Natural killer cell (primary cell): ENCODE measurements around the gene SPECC1L. TPM values are rescaled to one million over a fixed set of nuclear protein-coding genes. Genes with fewer than 3 reads are reported as not detected.
"Not testable (repeated sequence)": the region's sequence is repeated elsewhere in the genome, so short reads cannot be mapped to it uniquely, and the experiment has no call there.

Experiments
- ATAC-seq, 3 donors: fragments of 150-1000 bp in 2 of 3; fragments of 200-7000 bp in 1 of 3; cut with Tn5 transposase; 1 replicate in 1 of 3; 2 replicates in 2 of 3; pipeline ENCODE4 v1.10.0; 2021; ENCODE audit warnings: mild to moderate bottlenecking in 2 of 3, moderate library complexity in 2 of 3
- DNase-seq, 2 donors: peaks; one replicate each; pipeline versions ENCODE4 v3.0.0 to v3.0.0-alpha.2; 2013 to 2021; ENCODE audit warnings: mixed read lengths in 1 of 2
- H3K27ac ChIP-seq: one replicate; pipeline ENCODE4 v1.5.1; 2013; ENCODE audit warnings: mild to moderate bottlenecking, low read length
- H3K27me3 ChIP-seq: one replicate; pipeline ENCODE4 v1.6.1; 2013; ENCODE audit warnings: low read length; ENCODE audit not compliant: control insufficient read depth, insufficient read depth
- H3K36me3 ChIP-seq: one replicate; pipeline ENCODE4 v1.6.1; 2013; ENCODE audit warnings: low read length; ENCODE audit not compliant: control insufficient read depth, insufficient read depth
- H3K4me1 ChIP-seq: one replicate; pipeline ENCODE4 v1.6.1; 2013; ENCODE audit warnings: low read length; ENCODE audit not compliant: control insufficient read depth, insufficient read depth
- H3K4me3 ChIP-seq: one replicate; pipeline ENCODE4 v1.5.1; 2013; ENCODE audit warnings: low read length
- H3K9me3 ChIP-seq: one replicate; pipeline ENCODE4 v1.6.1; 2013; ENCODE audit warnings: low read length; ENCODE audit not compliant: control insufficient read depth, insufficient read depth
- H3K27ac Mint-ChIP-seq, 2 donors: one replicate each; pipeline ENCODE4 v1.8.0; 2022; ENCODE audit warnings: mild to moderate bottlenecking in 2 of 2, mixed read lengths in 2 of 2, moderate library complexity in 1 of 2
- H3K27me3 Mint-ChIP-seq, 2 donors: one replicate each; pipeline ENCODE4 v1.8.0; 2022; ENCODE audit warnings: low read depth in 2 of 2, mixed read lengths in 2 of 2
- H3K36me3 Mint-ChIP-seq: one replicate; pipeline ENCODE4 v1.8.0; 2022; ENCODE audit warnings: mixed read lengths
- H3K4me1 Mint-ChIP-seq, 2 donors: one replicate each; pipeline ENCODE4 v1.8.0; 2022; ENCODE audit warnings: mixed read lengths in 2 of 2
- H3K4me3 Mint-ChIP-seq: one replicate; pipeline ENCODE4 v1.8.0; 2022; ENCODE audit warnings: mild to moderate bottlenecking, moderate library complexity, mixed read lengths
- H3K9me3 Mint-ChIP-seq, 2 donors: one replicate each; pipeline ENCODE4 v1.8.0; 2022; ENCODE audit warnings: mixed read lengths in 2 of 2
- CTCF ChIP-seq: fragments of 200-600 bp; IDR thresholded peaks from one replicate; pipeline ENCODE4 v1.8.0; 2022; ENCODE audit warnings: antibody characterized with exemption
- WGBS: methylation state at CpG from one replicate; pipeline ENCODE4 v1.1.7; 2013; ENCODE audit warnings: missing lambda C conversion rate; ENCODE audit not compliant: insufficient coverage; 5-methylcytosine and 5-hydroxymethylcytosine counted together
- intact Hi-C: fragments of 100-400 bp; cut with micrococcal nuclease; formaldehyde crosslinking; loops from one replicate; pipeline ENCODE4 v1.14.2; 2022
- total RNA-seq, 4 donors: library from RNA; stranded (reverse); fragments of 120-200 nt in 1 of 4; gene quantifications; one replicate each; pipeline versions ENCODE4 v1.2.3 to v1.2.4, GENCODE V29; 2013 to 2022

Gene SPECC1L
- total RNA-seq, 3 donors from 2014 or later (not counting 1 experiment from before 2014, with no cell fraction given), result 46.1 to 52.9 (median 48.5) TPM

DNA sequence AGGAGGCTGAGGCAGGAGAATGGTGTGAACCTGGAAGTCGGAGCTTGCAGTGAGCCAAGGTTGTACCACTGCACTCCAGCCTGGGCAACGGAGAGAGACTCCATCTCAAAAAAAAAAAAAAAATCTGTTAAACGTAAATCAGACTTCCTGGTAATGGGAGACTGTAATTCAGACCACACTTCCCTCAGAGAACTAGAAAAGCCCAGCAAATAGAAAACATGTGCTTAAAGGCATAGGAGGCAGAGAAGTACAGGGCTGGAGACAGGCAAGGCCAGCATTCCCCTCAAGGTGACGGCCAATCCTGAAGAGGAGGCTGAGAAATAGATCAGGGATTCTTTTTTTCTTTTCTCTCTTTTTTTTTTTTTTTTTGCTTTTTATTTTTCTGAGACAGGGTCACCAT is 34.0 kb upstream of the SPECC1L start:
- Histone ChIP-seq H3K27ac (no peak overlapping the region), H3K9me3 (no peaks in the 10 kb centered on the region), H3K4me3 (no peak overlapping the region), H3K4me1 (no peaks in the 10 kb centered on the region), H3K27me3 (no peaks in the 10 kb centered on the region), H3K36me3 (no peaks in the 10 kb centered on the region)
- Mint-ChIP-seq H3K27ac (no peak overlapping the region), H3K36me3 (no peaks in the 10 kb centered on the region), H3K4me3 (no peak overlapping the region), H3K9me3 (no peaks in the 10 kb centered on the region), H3K4me1 (no peaks in the 10 kb centered on the region), H3K27me3 (no peaks in the 10 kb centered on the region)
- ATAC-seq, result no peak
- DNase-seq, result no peak
- 93% methylated on average over 3 of the region's 4 CpGs for WGBS
- TF ChIP-seq CTCF, result no peak
- intact Hi-C loops, result no loop called here

DNA sequence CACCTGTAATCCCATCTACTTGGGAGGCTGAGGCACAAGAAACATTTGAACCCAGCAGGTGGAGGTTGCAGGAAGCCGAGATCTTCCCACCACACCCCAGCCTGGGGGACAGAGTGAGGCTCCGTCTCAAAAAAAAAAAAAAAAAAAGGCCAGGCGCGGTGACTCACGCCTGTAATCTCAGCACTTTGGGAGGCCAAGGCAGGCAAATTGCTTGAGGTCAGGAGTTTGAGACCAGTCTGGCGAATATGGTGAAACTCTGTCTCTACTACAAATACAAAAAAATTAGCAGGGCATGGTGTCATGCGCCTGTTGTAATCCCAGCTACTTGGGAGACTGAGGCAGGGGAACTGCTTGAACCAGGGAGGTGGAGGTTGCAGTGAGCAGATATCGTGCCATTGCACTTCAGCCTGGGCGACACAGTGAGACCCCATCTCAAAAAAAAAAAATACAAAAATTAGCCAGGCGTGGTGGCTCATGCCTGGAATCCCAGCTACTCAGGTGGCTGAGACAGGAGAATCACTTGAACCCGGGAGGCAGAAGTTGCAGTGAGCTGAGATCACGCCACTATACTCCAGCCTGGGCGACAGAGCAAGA is 32.4 kb upstream of the SPECC1L start:
- not testable (repeated sequence) for H3K9me3 Mint-ChIP-seq, ATAC-seq

GRCh38 chr22:24240381-24240780 is 30.2 kb upstream of the SPECC1L start:
- Histone ChIP-seq H3K4me1 (peaks cover 25% of the 10 kb centered on the region), H3K27me3 (no peaks in the 10 kb centered on the region), H3K27ac (no peak overlapping the region), H3K4me3 (no peak overlapping the region), H3K36me3 (no peaks in the 10 kb centered on the region), H3K9me3 (no peaks in the 10 kb centered on the region)
- H3K4me3 Mint-ChIP-seq, result no peak overlapping the region
- peaks cover 14 to 25% of the 10 kb centered on the region in 2 donors for H3K4me1 Mint-ChIP-seq
- intact Hi-C loops, result no loop called here
- DNase-seq (no peak), ATAC-seq (no peak)
- H3K27me3 Mint-ChIP-seq, result no peaks in the 10 kb centered on the region
- WGBS, result 97% methylated on average over 6 of the region's 6 CpGs
- no peak for TF ChIP-seq CTCF
- H3K27ac Mint-ChIP-seq, result no peak overlapping the region
- no peaks in the 10 kb centered on the region for H3K36me3 Mint-ChIP-seq
- no peaks in the 10 kb centered on the region for H3K9me3 Mint-ChIP-seq

More for the DNA sequence above, 32.4 kb upstream of the SPECC1L start:
- H3K9me3 ChIP-seq, H3K4me3 ChIP-seq, H3K27ac ChIP-seq, intact Hi-C loops, H3K36me3 ChIP-seq, H3K27me3 Mint-ChIP-seq, H3K36me3 Mint-ChIP-seq, H3K27ac Mint-ChIP-seq, H3K27me3 ChIP-seq, DNase-seq, H3K4me3 Mint-ChIP-seq: not testable (repeated sequence)
- peaks cover 12 to 13% of the 10 kb centered on the region in 2 donors for H3K4me1 Mint-ChIP-seq
- H3K4me1 ChIP-seq, result peaks cover 13% of the 10 kb centered on the region
- WGBS, result 94% methylated on average over 11 of the region's 13 CpGs

GRCh38 chr22:24240985-24241692 is 29.5 kb upstream of the SPECC1L start:
- intact Hi-C loops, H3K27ac Mint-ChIP-seq, H3K27ac ChIP-seq, ATAC-seq, DNase-seq, H3K36me3 ChIP-seq, H3K4me3 ChIP-seq, H3K27me3 ChIP-seq, H3K27me3 Mint-ChIP-seq, H3K4me3 Mint-ChIP-seq, H3K9me3 ChIP-seq, H3K9me3 Mint-ChIP-seq, H3K36me3 Mint-ChIP-seq: not testable (repeated sequence)
- H3K4me1 ChIP-seq, result peaks cover 25% of the 10 kb centered on the region
- H3K4me1 Mint-ChIP-seq, result peaks cover 14 to 25% of the 10 kb centered on the region in 2 donors
- 89% methylated on average over 2 of the region's 9 CpGs for WGBS

DNA sequence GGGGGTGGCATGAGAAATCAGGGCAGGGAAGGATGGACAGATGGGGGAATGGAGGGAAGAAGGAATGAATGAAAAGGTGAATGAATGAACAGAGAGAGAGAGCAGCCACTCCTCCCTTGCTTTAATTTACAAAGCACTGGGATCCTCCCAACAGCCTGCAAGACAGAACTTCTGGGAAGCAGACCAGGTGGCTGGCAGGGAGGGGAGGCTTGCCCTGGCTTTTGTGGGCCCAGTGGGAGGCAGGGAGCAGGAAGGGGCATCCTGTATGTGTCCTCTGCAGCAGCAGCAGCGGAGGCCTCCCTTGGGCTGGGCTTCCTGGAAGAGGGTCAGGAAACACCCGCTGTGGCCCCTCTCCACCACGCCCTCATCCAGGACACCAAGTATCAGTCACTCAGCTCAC is 27.2 kb upstream of the SPECC1L start:
- H3K9me3 ChIP-seq, H3K36me3 ChIP-seq, intact Hi-C loops, ATAC-seq, H3K27me3 ChIP-seq, H3K4me3 ChIP-seq, H3K36me3 Mint-ChIP-seq, H3K27me3 Mint-ChIP-seq, H3K27ac ChIP-seq, DNase-seq, H3K9me3 Mint-ChIP-seq: not testable (repeated sequence)
- peak overlapping the region; percentile 79 for H3K4me3 Mint-ChIP-seq
- H3K4me1 ChIP-seq, result peaks cover 25% of the 10 kb centered on the region
- H3K4me1 Mint-ChIP-seq, result peaks cover 14 to 25% of the 10 kb centered on the region in 2 donors
- WGBS, result 20% methylated on average over 1 of the region's 3 CpGs
- peak overlapping the region in 1 of 2 donors; percentile 73 for H3K27ac Mint-ChIP-seq
